ENCODE measurements around the gene CBFA2T2.
"Not testable (repeated sequence)": the region's sequence is repeated elsewhere in the genome, so short reads cannot be mapped to it uniquely, and the experiment has no call there.

CBFA2T2 gene

GRCh38 chr20:33556246-33556645 is 66.3 kb downstream of the CBFA2T2 start:
- Histone ChIP-seq H3K27me3 (replicated peaks in 2 of 5; ENCODE audit: control insufficient read depth in 4 of 5, insufficient read depth in 5 of 5, low read length in 4 of 5) (no peaks in the 10 kb centered on the region), H3K36me3 (ENCODE audit: control insufficient read depth in 4 of 4, insufficient read depth in 4 of 4, low read length in 3 of 4) (peaks cover 0 to 7% (median 3%) of the 10 kb centered on the region in 4 experiments), H3K9me3 (ENCODE audit: control extremely low read depth in 1 of 5, control insufficient read depth in 4 of 5, insufficient read depth in 2 of 5, low read depth in 1 of 5, low read length in 4 of 5) (no peaks in the 10 kb centered on the region), H3K4me3 (ENCODE audit: control insufficient read depth in 1 of 7, extremely low read depth in 1 of 7, insufficient read depth in 4 of 7, low read depth in 2 of 7, low read length in 6 of 7) (no peak overlapping the region), H3K4me1 (ENCODE audit: control extremely low read depth in 1 of 4, control insufficient read depth in 4 of 4, insufficient read depth in 4 of 4, low read length in 3 of 4) (peaks cover 3 to 16% (median 4%) of the 10 kb centered on the region in 4 experiments), H3K27ac (ENCODE audit: insufficient read depth in 1 of 2, low read depth in 1 of 2, low read length in 2 of 2, poor library complexity in 1 of 2, severe bottlenecking in 2 of 2) (peak overlapping the region in 1 of 2 experiments; percentile 79)
- no CpG with 5 or more reads among the region's 3 CpGs for WGBS (ENCODE audit: insufficient coverage)
- CTCF ChIA-PET: no interaction called here
- POLR2A ChIA-PET: no interaction called here
- DNase-seq: no peak

- Histone ChIP-seq H3K4me3 (ENCODE audit: control insufficient read depth in 1 of 7, extremely low read depth in 1 of 7, insufficient read depth in 4 of 7, low read depth in 2 of 7, low read length in 6 of 7) (no peak overlapping the region), H3K27ac (ENCODE audit: insufficient read depth in 1 of 2, low read depth in 1 of 2, low read length in 2 of 2, poor library complexity in 1 of 2, severe bottlenecking in 2 of 2) (no peak overlapping the region), H3K4me1 (ENCODE audit: control extremely low read depth in 1 of 4, control insufficient read depth in 4 of 4, insufficient read depth in 4 of 4, low read length in 3 of 4) (peaks cover 3 to 21% (median 6%) of the 10 kb centered on the region in 4 experiments), H3K9me3 (ENCODE audit: control extremely low read depth in 1 of 5, control insufficient read depth in 4 of 5, insufficient read depth in 2 of 5, low read depth in 1 of 5, low read length in 4 of 5) (no peaks in the 10 kb centered on the region), H3K36me3 (ENCODE audit: control insufficient read depth in 4 of 4, insufficient read depth in 4 of 4, low read length in 3 of 4) (peaks cover 0 to 7% (median 1%) of the 10 kb centered on the region in 4 experiments), H3K27me3 (replicated peaks in 2 of 5; ENCODE audit: control insufficient read depth in 4 of 5, insufficient read depth in 5 of 5, low read length in 4 of 5) (no peaks in the 10 kb centered on the region)
- CTCF ChIA-PET: interaction anchor here (1.2 kb wide), 1 partner anchor 9 kb away, joined by 5 read pairs; no protein-coding TSS in a partner anchor
- WGBS (ENCODE audit: insufficient coverage): 100% methylated on average over 2 of the region's 9 CpGs
- no peak for DNase-seq
- POLR2A ChIA-PET: interaction anchor here (0.6 to 1.1 kb wide), 2 partner anchors 73 to 112 kb away, joined by 3 to 4 read pairs; no protein-coding TSS in a partner anchor
These were observed 68.7 kb downstream of the CBFA2T2 start for GRCh38 chr20:33558348-33559144.

- H3K36me3 ChIP-seq (ENCODE audit: control insufficient read depth in 4 of 4, insufficient read depth in 4 of 4, low read length in 3 of 4): peaks cover 0 to 7% (median 1%) of the 10 kb centered on the region in 4 experiments
- no peak for DNase-seq
- 100% methylated on average over 1 of the region's 2 CpGs for WGBS (ENCODE audit: insufficient coverage)
- no peak overlapping the region for H3K27ac ChIP-seq (ENCODE audit: insufficient read depth in 1 of 2, low read depth in 1 of 2, low read length in 2 of 2, poor library complexity in 1 of 2, severe bottlenecking in 2 of 2)
- H3K9me3 ChIP-seq (ENCODE audit: control extremely low read depth in 1 of 5, control insufficient read depth in 4 of 5, insufficient read depth in 2 of 5, low read depth in 1 of 5, low read length in 4 of 5): no peaks in the 10 kb centered on the region
- H3K4me3 ChIP-seq (ENCODE audit: control insufficient read depth in 1 of 7, extremely low read depth in 1 of 7, insufficient read depth in 4 of 7, low read depth in 2 of 7, low read length in 6 of 7): no peak overlapping the region
- peaks cover 3 to 19% (median 6%) of the 10 kb centered on the region in 4 experiments for H3K4me1 ChIP-seq (ENCODE audit: control extremely low read depth in 1 of 4, control insufficient read depth in 4 of 4, insufficient read depth in 4 of 4, low read length in 3 of 4)
- ChIA-PET CTCF (no interaction called here), POLR2A (interaction anchor here (0.6 to 1.1 kb wide), 2 partner anchors 72 to 112 kb away, joined by 3 to 4 read pairs; no protein-coding TSS in a partner anchor)
- no peaks in the 10 kb centered on the region for H3K27me3 ChIP-seq (replicated peaks in 2 of 5; ENCODE audit: control insufficient read depth in 4 of 5, insufficient read depth in 5 of 5, low read length in 4 of 5)
These were observed 69.3 kb downstream of the CBFA2T2 start for GRCh38 chr20:33559212-33559611.

GRCh38 chr20:33560026-33560425 is 70.1 kb downstream of the CBFA2T2 start:
- Histone ChIP-seq H3K27ac (ENCODE audit: insufficient read depth in 1 of 2, low read depth in 1 of 2, low read length in 2 of 2, poor library complexity in 1 of 2, severe bottlenecking in 2 of 2) (no peak overlapping the region), H3K27me3 (replicated peaks in 2 of 5; ENCODE audit: control insufficient read depth in 4 of 5, insufficient read depth in 5 of 5, low read length in 4 of 5) (no peaks in the 10 kb centered on the region), H3K4me1 (ENCODE audit: control extremely low read depth in 1 of 4, control insufficient read depth in 4 of 4, insufficient read depth in 4 of 4, low read length in 3 of 4) (peaks cover 0 to 13% (median 5%) of the 10 kb centered on the region in 4 experiments), H3K9me3 (ENCODE audit: control extremely low read depth in 1 of 5, control insufficient read depth in 4 of 5, insufficient read depth in 2 of 5, low read depth in 1 of 5, low read length in 4 of 5) (no peaks in the 10 kb centered on the region), H3K4me3 (ENCODE audit: control insufficient read depth in 1 of 7, extremely low read depth in 1 of 7, insufficient read depth in 4 of 7, low read depth in 2 of 7, low read length in 6 of 7) (no peak overlapping the region), H3K36me3 (ENCODE audit: control insufficient read depth in 4 of 4, insufficient read depth in 4 of 4, low read length in 3 of 4) (peaks cover 0 to 7% (median 1%) of the 10 kb centered on the region in 4 experiments)
- ChIA-PET CTCF (no interaction called here), POLR2A (interaction anchor here (0.5 kb wide), 1 partner anchor 60 kb away, joined by 3 read pairs; no protein-coding TSS in a partner anchor)
- 100% methylated on average over 2 of the region's 2 CpGs for WGBS (ENCODE audit: insufficient coverage)
- no peak for DNase-seq

GRCh38 chr20:33561053-33561452 is 71.2 kb downstream of the CBFA2T2 start:
- H3K27ac ChIP-seq (ENCODE audit: insufficient read depth in 1 of 2, low read depth in 1 of 2, low read length in 2 of 2, poor library complexity in 1 of 2, severe bottlenecking in 2 of 2); H3K9me3 ChIP-seq (ENCODE audit: control extremely low read depth in 1 of 5, control insufficient read depth in 4 of 5, insufficient read depth in 2 of 5, low read depth in 1 of 5, low read length in 4 of 5); H3K27me3 ChIP-seq (replicated peaks in 2 of 5; ENCODE audit: control insufficient read depth in 4 of 5, insufficient read depth in 5 of 5, low read length in 4 of 5); H3K4me3 ChIP-seq (ENCODE audit: control insufficient read depth in 1 of 7, extremely low read depth in 1 of 7, insufficient read depth in 4 of 7, low read depth in 2 of 7, low read length in 6 of 7); H3K4me1 ChIP-seq (ENCODE audit: control extremely low read depth in 1 of 4, control insufficient read depth in 4 of 4, insufficient read depth in 4 of 4, low read length in 3 of 4); H3K36me3 ChIP-seq (ENCODE audit: control insufficient read depth in 4 of 4, insufficient read depth in 4 of 4, low read length in 3 of 4); POLR2A ChIA-PET; DNase-seq: not testable (repeated sequence)
- CTCF ChIA-PET: interaction anchor here (1.0 to 1.2 kb wide), 2 partner anchors 11 to 132 kb away, joined by 3 read pairs; no protein-coding TSS in a partner anchor
- WGBS (ENCODE audit: insufficient coverage): 98% methylated on average over 5 of the region's 6 CpGs

- peaks cover 0 to 5% (median 2%) of the 10 kb centered on the region in 4 experiments for H3K4me1 ChIP-seq (ENCODE audit: control extremely low read depth in 1 of 4, control insufficient read depth in 4 of 4, insufficient read depth in 4 of 4, low read length in 3 of 4)
- H3K27me3 ChIP-seq (replicated peaks in 2 of 5; ENCODE audit: control insufficient read depth in 4 of 5, insufficient read depth in 5 of 5, low read length in 4 of 5): no peaks in the 10 kb centered on the region
- ChIA-PET POLR2A (no interaction called here), CTCF (interaction anchor here (1.0 to 1.9 kb wide), 4 partner anchors 10 to 15 kb away, joined by 3 to 4 read pairs (median 3); no protein-coding TSS in a partner anchor)
- 76% methylated on average over 4 of the region's 5 CpGs for WGBS (ENCODE audit: insufficient coverage)
- no peaks in the 10 kb centered on the region for H3K9me3 ChIP-seq (ENCODE audit: control extremely low read depth in 1 of 5, control insufficient read depth in 4 of 5, insufficient read depth in 2 of 5, low read depth in 1 of 5, low read length in 4 of 5)
- no peak overlapping the region for H3K4me3 ChIP-seq (ENCODE audit: control insufficient read depth in 1 of 7, extremely low read depth in 1 of 7, insufficient read depth in 4 of 7, low read depth in 2 of 7, low read length in 6 of 7)
- no peak overlapping the region for H3K27ac ChIP-seq (ENCODE audit: insufficient read depth in 1 of 2, low read depth in 1 of 2, low read length in 2 of 2, poor library complexity in 1 of 2, severe bottlenecking in 2 of 2)
- H3K36me3 ChIP-seq (ENCODE audit: control insufficient read depth in 4 of 4, insufficient read depth in 4 of 4, low read length in 3 of 4): peaks cover 0 to 4% (median 2%) of the 10 kb centered on the region in 4 experiments
- peak; percentile 23 to 52 (median 38) for DNase-seq
These were observed 72.1 kb downstream of the CBFA2T2 start for GRCh38 chr20:33561692-33562601.
